SK-N-MC (cell line): ENCODE data around the gene MMP17.

Experiments used
- EZH2 ChIP-seq: fragments of 200-600 bp; sonication (generic); IDR thresholded peaks from one replicate; pipeline ENCODE4 v1.6.1; 2017; ENCODE audit warnings: antibody characterized with exemption
- FOXP2 ChIP-seq: optimal IDR thresholded peaks from 2 replicates; pipeline ENCODE3; 2011; ENCODE audit warnings: mild to moderate bottlenecking, moderate library complexity; ENCODE audit not compliant: insufficient read depth; ENCODE audit errors: extremely low read length, control extremely low read depth
- POLR2AphosphoS5 ChIP-seq: IDR thresholded peaks from 2 replicates; pipeline ENCODE4 v1.6.1; 2012; ENCODE audit warnings: mild to moderate bottlenecking, low read depth, low read length, borderline replicate concordance

- no peak for TF ChIP-seq POLR2AphosphoS5
- TF ChIP-seq EZH2, result no peak
- no peak for TF ChIP-seq FOXP2
Measured at GRCh38 chr12:131900397-131900796, 72.2 kb downstream of the MMP17 start.
